ENCODE results near the gene NR3C1.

NR3C1 gene

GRCh38 chr5:143426437-143426991, 23.0 kb upstream of the NR3C1 start:
- no peak for DNase-seq (ENCODE audit: low spot score)
- FAIRE-seq, result no peak

- no peak for FAIRE-seq
- no peak for DNase-seq (ENCODE audit: low spot score)
Observed at GRCh38 chr5:143425835-143426234, 22.3 kb upstream of the NR3C1 start.

- no peak for DNase-seq (ENCODE audit: low spot score)
- FAIRE-seq, result no peak
Observed at GRCh38 chr5:143418140-143418866, 14.8 kb upstream of the NR3C1 start.

- DNase-seq (ENCODE audit: low spot score), result no peak
- FAIRE-seq, result no peak
Observed at GRCh38 chr5:143417503-143418139, 14.1 kb upstream of the NR3C1 start.

GRCh38 chr5:143416411-143416810, 12.9 kb upstream of the NR3C1 start:
- FAIRE-seq (no peak), DNase-seq (ENCODE audit: low spot score) (no peak)

- FAIRE-seq (no peak), DNase-seq (ENCODE audit: low spot score) (no peak)
Observed at GRCh38 chr5:143413958-143414669, 10.6 kb upstream of the NR3C1 start.

GRCh38 chr5:143412661-143413342, 9.3 kb upstream of the NR3C1 start:
- FAIRE-seq, result no peak

GRCh38 chr5:143409926-143410325, 6.4 kb upstream of the NR3C1 start:
- no peak for DNase-seq (ENCODE audit: low spot score)
- FAIRE-seq, result no peak

More at GRCh38 chr5:143412661-143413342, 9.3 kb upstream of the NR3C1 start:
- no peak for DNase-seq (ENCODE audit: low spot score)

GRCh38 chr5:143406408-143406807, 2.9 kb upstream of the NR3C1 start:
- no peak for DNase-seq (ENCODE audit: low spot score)
- no peak for FAIRE-seq

- no peak for FAIRE-seq
- peak; percentile 3 for DNase-seq (ENCODE audit: low spot score)
Observed at GRCh38 chr5:143405849-143406098, 2.3 kb upstream of the NR3C1 start.

GRCh38 chr5:143405063-143405848, 1.8 kb upstream of the NR3C1 start:
- DNase-seq (ENCODE audit: low spot score), result peak; percentile 55
- no peak for FAIRE-seq

GRCh38 chr5:143404416-143405062, 1.1 kb upstream of the NR3C1 start:
- DNase-seq (ENCODE audit: low spot score) (peak; percentile 56), FAIRE-seq (no peak)

- FAIRE-seq (no peak), DNase-seq (ENCODE audit: low spot score) (no peak)
Observed at GRCh38 chr5:143403334-143403592, 223 bp downstream of the NR3C1 start.

GRCh38 chr5:143402553-143403333, 743 bp downstream of the NR3C1 start:
- no peak for FAIRE-seq

GRCh38 chr5:143402017-143402552, 1.4 kb downstream of the NR3C1 start:
- no peak for DNase-seq (ENCODE audit: low spot score)
- no peak for FAIRE-seq

More at GRCh38 chr5:143402553-143403333, 743 bp downstream of the NR3C1 start:
- DNase-seq (ENCODE audit: low spot score), result peak; percentile 17

GRCh38 chr5:143401227-143402016, 2.1 kb downstream of the NR3C1 start:
- no peak for FAIRE-seq

GRCh38 chr5:143400541-143401226, 2.8 kb downstream of the NR3C1 start:
- DNase-seq (ENCODE audit: low spot score) (no peak), FAIRE-seq (no peak)

More at GRCh38 chr5:143401227-143402016, 2.1 kb downstream of the NR3C1 start:
- DNase-seq (ENCODE audit: low spot score), result no peak

Measured in urothelium cell line (cell line).